HepG2 (cell line): ENCODE data around the gene CACNB4. TPM values are rescaled to one million over a fixed set of nuclear protein-coding genes. Genes with fewer than 3 reads are reported as not detected.

Experiments
- CHCHD3 ChIP-seq: sonication (generic); formaldehyde crosslinking; IDR thresholded peaks from 2 replicates; pipeline ENCODE4 v1.8.0; 2022; ENCODE audit warnings: mild to moderate bottlenecking, missing genetic modification reagents, moderate library complexity
- XBP1 ChIP-seq: sonication (generic); formaldehyde crosslinking; IDR thresholded peaks from 2 replicates; pipeline ENCODE4 v1.5.0; 2020; ENCODE audit warnings: missing genetic modification reagents
- ZNF441 ChIP-seq: sonication (generic); formaldehyde crosslinking; IDR thresholded peaks from 2 replicates; pipeline ENCODE4 v1.7.0; 2021; ENCODE audit warnings: missing genetic modification reagents, borderline replicate concordance
- ZNF605 ChIP-seq: sonication (generic); formaldehyde crosslinking; IDR thresholded peaks from 2 replicates; pipeline ENCODE4 v1.8.0; 2022; ENCODE audit warnings: mild to moderate bottlenecking, missing genetic modification reagents
- ZSCAN9 ChIP-seq: IDR thresholded peaks from 2 replicates; pipeline ENCODE4 v1.6.1; 2016; ENCODE audit warnings: borderline replicate concordance
- polyA plus RNA-seq, 8 experiments: library from polyadenylated mRNA; depleted of rRNA in 3 of 8; stranded (reverse) in 7 of 8; unstranded in 1 of 8; fragments of >200 nt; fragmentation: Illumina TruSeq in 4 of 8; extraction: Trizol in 4 of 8; gene quantifications; 2 replicates each; pipeline versions ENCODE4 v1.2.1 to v1.2.3, GENCODE V29; 2011 to 2016; ENCODE audit warnings: low read depth in 4 of 8, missing spikeins in 1 of 8, mixed read lengths in 1 of 8; ENCODE audit not compliant: insufficient read depth in 1 of 8
- total RNA-seq, 5 experiments: library from RNA; depleted of rRNA; stranded (reverse); fragments of >200 nt; fragmentation: Illumina TruSeq; extraction: Trizol; gene quantifications; 2 replicates each; pipeline ENCODE4 v1.2.3, GENCODE V29; 2016; ENCODE audit warnings: low read depth in 1 of 5
- TF ChIP-seq, protein P1 (sequence below): sonication (generic); formaldehyde crosslinking; IDR thresholded peaks from 2 replicates; pipeline ENCODE4 v1.4.0; 2020; ENCODE audit warnings: mild to moderate bottlenecking, missing genetic modification reagents
- TF ChIP-seq, protein P2 (sequence below): sonication (generic); formaldehyde crosslinking; IDR thresholded peaks from 2 replicates; pipeline ENCODE4 v1.9.0; 2021; ENCODE audit warnings: missing genetic modification reagents, borderline replicate concordance

The CACNB4 gene
- total and polyA plus RNA-seq, 2 of the 13 experiments (the other 11 are each of a cell fraction or from before 2014, with no cell fraction given) = 5.1 to 14.3 TPM

DNA sequence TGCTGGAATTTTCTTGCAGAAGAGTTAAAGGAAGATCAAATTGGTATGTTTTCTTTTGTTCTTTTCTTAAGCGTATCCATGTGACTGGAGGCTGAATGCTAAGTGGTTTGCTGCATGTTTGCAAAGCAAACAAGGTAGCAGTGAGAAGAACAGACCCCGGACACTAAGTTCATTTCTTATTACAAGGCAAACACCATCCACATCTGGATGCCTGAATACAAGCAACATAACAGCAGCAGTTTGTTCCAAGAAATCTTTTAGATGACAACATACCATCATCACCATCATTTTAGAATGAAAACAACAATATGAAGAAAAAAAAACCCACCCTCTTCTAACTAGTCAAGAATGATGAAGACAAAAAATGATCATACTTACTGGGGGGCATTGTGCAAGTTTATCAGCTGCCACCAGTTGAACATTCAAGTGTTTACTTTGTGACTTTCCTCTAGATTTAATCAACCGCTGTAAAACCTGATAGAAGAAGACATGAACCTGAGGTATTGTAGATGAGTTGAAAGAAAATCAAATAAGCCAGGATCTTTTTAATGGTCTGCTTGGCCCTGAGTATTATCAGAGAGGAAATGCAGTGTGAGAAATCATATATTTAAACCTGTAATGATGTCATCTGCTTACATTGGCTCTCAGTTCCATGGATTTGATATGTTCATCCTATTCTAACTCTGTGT lies 245.6 kb downstream of the CACNB4 start (continued):
- TF ChIP-seq, protein P1, sequence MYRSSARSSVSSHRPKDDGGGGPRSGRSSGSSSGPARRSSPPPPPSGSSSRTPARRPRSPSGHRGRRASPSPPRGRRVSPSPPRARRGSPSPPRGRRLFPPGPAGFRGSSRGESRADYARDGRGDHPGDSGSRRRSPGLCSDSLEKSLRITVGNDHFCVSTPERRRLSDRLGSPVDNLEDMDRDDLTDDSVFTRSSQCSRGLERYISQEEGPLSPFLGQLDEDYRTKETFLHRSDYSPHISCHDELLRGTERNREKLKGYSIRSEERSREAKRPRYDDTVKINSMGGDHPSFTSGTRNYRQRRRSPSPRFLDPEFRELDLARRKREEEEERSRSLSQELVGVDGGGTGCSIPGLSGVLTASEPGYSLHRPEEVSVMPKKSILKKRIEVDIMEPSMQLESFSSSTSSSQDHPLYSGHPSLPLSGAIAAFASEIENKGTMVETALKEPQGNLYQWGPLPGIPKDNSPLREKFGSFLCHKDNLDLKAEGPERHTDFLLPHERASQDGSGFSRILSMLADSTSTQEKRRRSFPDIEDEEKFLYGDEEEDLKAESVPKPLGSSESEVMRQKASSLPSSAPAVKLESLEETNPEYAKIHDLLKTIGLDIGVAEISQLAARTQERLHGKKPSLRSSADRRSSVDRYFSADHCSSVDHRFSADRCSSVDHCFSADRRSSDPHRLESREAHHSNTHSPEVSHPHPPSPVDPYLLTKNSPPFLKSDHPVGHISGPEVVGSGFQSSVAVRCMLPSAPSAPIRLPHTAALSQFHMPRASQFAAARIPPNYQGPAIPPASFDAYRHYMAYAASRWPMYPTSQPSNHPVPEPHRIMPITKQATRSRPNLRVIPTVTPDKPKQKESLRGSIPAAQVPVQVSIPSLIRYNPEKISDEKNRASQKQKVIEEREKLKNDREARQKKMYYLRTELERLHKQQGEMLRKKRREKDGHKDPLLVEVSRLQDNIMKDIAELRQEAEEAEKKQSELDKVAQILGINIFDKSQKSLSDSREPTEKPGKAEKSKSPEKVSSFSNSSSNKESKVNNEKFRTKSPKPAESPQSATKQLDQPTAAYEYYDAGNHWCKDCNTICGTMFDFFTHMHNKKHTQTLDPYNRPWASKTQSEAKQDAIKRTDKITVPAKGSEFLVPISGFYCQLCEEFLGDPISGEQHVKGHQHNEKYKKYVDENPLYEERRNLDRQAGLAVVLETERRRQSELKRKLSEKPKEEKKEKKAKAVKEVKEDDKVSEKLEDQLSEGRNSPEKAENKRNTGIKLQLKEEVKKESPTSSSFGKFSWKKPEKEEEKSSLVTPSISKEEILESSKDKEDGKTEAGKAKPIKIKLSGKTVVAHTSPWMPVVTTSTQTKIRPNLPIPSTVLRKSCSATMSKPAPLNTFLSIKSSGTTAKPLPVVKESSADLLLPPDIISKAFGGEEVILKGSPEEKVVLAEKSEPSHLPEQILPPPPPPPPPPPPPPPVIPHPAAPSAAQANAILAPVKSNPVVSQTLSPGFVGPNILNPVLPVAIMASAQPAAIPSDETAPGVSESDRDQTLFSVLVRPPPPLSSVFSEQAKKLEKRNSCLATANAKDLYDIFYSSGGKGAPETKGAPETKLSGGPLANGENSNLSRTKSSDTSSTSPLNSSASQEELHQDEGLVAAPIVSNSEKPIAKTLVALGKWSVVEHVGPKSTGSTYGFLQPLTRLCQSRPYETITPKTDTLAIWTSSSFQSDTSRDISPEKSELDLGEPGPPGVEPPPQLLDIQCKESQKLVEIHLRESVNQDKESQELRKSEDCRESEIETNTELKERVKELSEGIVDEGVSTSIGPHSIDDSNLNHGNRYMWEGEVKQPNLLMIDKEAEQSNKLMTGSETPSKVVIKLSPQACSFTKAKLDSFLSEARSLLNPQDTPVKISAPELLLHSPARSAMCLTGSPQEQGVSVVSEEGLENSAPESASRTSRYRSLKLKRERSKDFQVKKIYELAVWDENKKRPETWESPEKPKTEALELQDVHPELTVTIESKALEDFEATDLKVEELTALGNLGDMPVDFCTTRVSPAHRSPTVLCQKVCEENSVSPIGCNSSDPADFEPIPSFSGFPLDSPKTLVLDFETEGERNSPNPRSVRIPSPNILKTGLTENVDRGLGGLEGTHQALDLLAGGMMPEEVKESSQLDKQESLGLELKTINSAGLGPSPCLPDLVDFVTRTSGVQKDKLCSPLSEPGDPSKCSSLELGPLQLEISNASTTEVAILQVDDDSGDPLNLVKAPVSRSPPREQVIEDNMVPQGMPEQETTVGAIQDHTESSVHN (CRISPR knock-in tag) = no peak
- TF ChIP-seq CHCHD3 (CRISPR knock-in tag) (no peak), XBP1 (CRISPR knock-in tag) (no peak), ZNF441 (CRISPR knock-in tag) (0 out of 2 replicates have a peak, but pooled peaks have one; percentile 0), ZNF605 (CRISPR knock-in tag) (no peak), ZSCAN9 (CRISPR knock-in tag) (no peak)
- TF ChIP-seq, protein P2, sequence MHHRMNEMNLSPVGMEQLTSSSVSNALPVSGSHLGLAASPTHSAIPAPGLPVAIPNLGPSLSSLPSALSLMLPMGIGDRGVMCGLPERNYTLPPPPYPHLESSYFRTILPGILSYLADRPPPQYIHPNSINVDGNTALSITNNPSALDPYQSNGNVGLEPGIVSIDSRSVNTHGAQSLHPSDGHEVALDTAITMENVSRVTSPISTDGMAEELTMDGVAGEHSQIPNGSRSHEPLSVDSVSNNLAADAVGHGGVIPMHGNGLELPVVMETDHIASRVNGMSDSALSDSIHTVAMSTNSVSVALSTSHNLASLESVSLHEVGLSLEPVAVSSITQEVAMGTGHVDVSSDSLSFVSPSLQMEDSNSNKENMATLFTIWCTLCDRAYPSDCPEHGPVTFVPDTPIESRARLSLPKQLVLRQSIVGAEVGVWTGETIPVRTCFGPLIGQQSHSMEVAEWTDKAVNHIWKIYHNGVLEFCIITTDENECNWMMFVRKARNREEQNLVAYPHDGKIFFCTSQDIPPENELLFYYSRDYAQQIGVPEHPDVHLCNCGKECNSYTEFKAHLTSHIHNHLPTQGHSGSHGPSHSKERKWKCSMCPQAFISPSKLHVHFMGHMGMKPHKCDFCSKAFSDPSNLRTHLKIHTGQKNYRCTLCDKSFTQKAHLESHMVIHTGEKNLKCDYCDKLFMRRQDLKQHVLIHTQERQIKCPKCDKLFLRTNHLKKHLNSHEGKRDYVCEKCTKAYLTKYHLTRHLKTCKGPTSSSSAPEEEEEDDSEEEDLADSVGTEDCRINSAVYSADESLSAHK = no peak
- TF ChIP-seq, all 625 proteins: peak for 73
